Fibroblast of pulmonary artery (primary cell): Measurements from ENCODE around the gene MREG.

Experiments
- DNase-seq: peaks from one replicate; pipeline ENCODE4 v3.0.0-alpha.2; 2010; ENCODE audit warnings: low read depth
- H3K4me3 ChIP-seq: replicated peaks from 2 replicates; pipeline ENCODE4 v1.5.1; 2011; ENCODE audit warnings: low read depth, mild to moderate bottlenecking, control low read depth, low read length, moderate library complexity
- TF ChIP-seq, protein P1 (sequence below): IDR thresholded peaks from 2 replicates; pipeline ENCODE4 v1.5.1; 2011; ENCODE audit warnings: mild to moderate bottlenecking, control low read depth, low read length, inconsistent platforms; ENCODE audit errors: missing control alignments

MREG gene

DNA sequence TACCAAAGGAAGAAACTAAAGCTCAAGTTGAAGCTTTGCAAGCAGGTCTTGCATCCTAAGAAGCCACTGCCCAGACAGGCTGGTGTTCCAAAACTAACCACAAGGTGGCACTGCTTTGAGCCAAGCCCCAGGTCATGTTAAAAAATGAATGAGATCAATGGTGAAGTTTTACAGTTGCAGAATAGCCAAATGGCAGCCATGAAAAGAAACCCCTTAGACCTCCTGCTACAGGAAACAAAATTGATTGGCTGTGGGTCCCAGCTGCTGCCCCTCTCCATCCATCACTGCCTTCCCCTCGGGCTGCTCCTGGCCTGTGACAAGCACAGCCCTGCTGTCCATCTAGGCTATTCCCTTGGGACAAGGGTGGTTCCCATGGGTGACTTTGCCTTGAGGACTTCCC lies 20.7 kb upstream of the MREG start:
- no peak overlapping the region for H3K4me3 ChIP-seq
- TF ChIP-seq, protein P1, sequence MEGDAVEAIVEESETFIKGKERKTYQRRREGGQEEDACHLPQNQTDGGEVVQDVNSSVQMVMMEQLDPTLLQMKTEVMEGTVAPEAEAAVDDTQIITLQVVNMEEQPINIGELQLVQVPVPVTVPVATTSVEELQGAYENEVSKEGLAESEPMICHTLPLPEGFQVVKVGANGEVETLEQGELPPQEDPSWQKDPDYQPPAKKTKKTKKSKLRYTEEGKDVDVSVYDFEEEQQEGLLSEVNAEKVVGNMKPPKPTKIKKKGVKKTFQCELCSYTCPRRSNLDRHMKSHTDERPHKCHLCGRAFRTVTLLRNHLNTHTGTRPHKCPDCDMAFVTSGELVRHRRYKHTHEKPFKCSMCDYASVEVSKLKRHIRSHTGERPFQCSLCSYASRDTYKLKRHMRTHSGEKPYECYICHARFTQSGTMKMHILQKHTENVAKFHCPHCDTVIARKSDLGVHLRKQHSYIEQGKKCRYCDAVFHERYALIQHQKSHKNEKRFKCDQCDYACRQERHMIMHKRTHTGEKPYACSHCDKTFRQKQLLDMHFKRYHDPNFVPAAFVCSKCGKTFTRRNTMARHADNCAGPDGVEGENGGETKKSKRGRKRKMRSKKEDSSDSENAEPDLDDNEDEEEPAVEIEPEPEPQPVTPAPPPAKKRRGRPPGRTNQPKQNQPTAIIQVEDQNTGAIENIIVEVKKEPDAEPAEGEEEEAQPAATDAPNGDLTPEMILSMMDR = peak; percentile 97
- DNase-seq = peak; percentile 89

DNA sequence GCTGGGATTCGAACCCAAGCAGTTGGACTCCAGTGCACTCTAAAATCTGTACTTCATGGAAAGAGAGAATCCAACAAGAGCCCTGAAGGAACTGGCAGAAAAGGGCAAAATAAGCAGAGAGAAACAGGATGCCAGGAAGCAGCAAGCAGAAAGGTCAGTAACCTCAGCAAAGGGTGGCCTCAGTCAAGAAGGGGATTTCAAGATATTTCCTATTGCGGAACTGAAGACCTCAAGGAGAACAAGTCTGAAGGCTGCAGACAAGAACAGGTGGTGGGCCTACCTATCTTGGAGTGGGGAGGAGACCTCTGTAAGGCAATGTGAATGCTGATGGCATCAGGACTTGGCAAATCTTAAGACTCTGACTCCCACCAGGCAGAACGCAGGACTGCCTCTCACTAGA lies 20.1 kb upstream of the MREG start:
- H3K4me3 ChIP-seq = no peak overlapping the region
- TF ChIP-seq, protein P1 = no peak
- no peak for DNase-seq

DNA sequence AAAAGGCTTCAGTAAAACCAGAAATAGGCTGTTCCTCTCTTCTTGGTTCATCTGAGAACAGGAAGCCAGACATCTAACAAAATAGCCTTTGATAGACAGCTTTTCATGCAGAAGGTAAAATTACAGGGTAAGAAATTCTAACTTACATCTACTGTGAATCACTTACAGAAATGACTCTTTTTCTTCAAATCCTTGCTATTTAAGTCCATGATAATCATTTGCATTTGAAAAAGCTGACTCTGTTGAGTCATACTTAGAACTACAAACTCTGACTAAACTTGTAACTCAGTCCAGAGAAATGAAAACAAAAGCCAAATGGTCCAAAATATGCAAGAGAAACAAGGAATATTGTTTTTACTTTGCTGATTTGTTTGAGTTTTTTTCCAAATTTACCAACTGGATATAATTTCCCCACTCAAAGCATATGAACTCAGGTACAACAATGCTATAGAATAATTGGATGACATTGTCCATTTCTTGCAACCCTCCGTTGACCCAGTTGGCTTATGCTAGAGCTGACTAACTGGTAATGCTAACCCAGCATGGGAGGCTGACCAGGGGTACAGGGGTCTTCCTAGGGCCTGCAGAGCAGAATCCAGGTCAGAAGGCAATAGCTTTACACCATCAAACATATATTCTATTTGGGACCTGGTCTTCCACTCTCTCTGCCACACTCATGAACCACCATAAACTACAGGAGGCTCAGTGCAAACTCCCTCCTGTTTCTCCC lies 18.8 kb upstream of the MREG start:
- DNase-seq = peak; percentile 60
- H3K4me3 ChIP-seq = no peak overlapping the region
- TF ChIP-seq, protein P1 = no peak

DNA sequence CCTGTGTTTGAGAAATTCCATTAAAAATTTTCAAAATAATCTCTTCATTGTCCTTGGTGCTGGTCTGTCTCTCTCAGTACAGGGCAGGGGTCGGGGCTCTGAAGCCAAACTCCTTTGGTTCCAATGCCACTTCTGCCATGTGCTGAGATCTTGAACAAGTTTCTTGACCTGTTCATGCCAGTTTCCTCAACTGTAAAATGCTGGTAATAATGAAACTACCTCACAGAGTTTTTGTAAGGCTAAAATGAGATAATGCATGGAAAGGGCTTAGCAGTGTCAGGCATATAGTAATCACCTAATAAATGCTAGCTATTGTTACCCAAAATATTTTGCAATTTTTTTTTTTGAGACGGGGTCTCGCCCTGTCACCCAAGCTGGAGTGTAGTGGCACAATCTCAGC lies 16.9 kb upstream of the MREG start:
- TF ChIP-seq, protein P1 = no peak
- H3K4me3 ChIP-seq = no peak overlapping the region
- no peak for DNase-seq

DNA sequence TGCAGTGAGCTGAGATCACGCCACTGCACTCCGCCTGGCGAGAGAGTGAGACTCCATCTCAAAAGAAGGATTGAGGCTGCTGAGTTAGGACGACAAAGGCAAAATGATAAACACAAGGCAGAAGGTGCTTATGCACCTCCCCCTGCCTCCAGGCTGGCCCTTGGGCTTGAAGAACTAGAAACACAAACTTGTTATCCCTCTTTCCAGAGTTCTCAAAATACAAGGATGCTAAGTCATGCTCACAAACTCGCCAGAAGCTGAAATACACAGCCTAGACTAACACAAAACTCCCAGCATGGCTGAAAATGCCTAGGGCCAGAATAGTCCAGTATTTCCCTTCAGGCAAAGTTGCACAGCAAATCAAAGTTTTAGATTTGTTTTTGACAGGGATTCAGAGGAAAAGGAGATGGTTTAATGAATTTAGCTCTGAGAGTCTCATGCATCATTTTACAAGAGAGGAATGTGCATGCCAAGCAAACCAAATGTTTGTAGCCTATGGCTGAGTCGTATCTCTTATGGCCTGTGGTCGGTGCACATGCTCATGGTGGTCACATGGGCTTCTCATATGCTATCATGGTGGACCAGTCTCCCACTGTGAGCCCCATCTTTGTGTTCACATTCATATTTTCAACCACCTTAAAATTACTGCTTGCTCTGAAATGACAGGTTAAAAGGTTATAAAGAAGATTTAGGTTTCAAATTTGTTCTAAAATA lies 16.2 kb upstream of the MREG start:
- no peak overlapping the region for H3K4me3 ChIP-seq
- TF ChIP-seq, protein P1 = no peak
- DNase-seq = no peak

DNA sequence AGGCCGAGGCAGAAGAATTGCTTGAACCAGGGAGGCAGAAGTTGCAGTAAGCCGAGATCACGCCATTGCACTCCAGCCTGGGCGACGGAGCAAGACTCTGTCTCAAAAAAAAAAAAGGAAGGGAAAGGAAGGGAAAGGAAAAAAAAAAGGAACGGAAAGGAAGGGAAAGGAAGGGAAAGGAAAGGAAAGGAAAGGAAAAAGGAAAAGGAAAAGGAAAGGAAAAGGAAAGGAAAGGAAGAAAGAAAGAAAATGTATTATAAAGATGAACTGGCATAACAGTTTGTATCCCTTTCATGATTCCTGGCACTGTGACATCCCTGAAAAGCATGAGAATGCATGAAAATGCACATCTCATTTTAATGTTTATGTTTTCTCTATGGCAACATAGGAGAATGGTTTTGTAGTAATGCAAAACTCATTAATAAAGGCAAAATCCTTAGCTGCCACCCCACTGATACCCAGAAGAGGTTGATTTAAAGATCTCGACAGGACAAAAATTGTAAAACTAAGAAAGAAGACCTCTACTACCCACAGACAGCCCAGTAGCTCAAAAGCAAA lies 11.5 kb upstream of the MREG start:
- H3K4me3 ChIP-seq = no peak overlapping the region
- no peak for DNase-seq
- TF ChIP-seq, protein P1 = no peak
